Right forelimb (tissue), 1 donor: ENCODE results near the gene COQ2.
"Not testable (repeated sequence)": the region's sequence is repeated elsewhere in the genome, so short reads cannot be mapped to it uniquely, and the experiment has no call there.

Source experiments
- DNase-seq: peaks from one replicate; pipeline ENCODE4 v3.0.0-alpha.2; 2018

The COQ2 gene

DNA sequence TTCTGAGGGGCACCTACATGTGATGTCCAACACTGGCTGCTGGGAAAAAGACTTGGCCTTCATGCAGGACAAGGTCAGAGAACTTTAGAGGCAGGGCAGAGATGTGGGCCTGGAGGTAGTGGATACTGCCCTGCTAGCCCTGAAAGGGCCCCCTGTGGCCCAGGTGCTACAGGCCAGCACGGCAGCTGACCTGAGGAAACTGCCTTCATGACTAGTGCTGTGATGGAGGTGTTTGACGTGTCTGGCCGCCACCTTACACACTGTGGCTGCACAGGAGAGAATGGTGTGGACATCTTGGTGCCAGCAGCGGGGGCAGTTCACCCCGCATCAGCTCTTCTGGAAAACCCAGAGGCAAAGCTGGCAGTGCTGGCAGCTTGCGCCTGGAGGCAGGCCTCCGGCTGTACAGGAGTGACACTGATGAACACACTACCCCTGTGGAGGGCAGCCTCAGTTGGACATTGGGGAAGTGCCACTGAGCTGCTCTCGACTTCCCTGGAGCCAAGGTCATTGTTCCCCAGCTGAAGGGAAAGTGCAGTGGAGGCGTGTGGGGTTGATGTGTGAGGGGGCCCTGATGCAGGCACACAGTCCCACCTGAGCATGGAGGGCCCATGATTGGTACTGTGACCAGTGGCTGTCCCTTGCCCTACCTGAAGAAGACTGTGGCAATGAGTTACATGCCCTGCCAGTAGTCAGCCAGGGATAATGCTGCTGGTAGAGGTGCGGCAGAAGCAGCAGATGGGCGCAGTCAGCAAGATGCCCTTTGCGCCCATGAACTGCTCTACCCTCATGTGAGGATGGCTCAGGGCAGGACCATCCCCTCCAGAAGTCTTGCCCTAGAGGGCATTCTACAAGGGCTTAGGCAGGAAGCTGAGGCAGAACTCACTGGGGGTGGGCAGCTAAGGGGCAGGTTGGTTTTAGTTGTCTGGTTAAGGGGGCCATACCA lies 36.9 kb downstream of the COQ2 start:
- no peak for DNase-seq

DNA sequence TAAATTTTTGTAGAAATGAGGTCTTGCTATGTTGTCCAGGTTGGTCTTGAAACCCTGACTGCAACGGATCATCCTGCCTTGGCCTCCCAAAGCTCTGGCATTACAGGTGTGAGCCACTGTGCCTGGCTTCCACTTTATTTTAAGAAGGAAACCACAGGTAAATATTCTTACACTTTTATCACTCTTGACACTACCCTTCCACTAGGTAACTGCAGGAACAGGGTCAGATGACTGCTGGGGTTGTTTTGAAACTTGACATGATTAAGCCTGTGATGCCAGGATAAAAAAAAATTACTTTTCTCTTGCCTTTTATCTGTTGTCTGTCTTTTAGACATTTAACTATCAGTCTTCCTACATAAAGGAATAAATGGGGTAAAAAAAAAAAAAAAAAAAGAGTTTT lies 43.5 kb downstream of the COQ2 start:
- DNase-seq, result no peak

DNA sequence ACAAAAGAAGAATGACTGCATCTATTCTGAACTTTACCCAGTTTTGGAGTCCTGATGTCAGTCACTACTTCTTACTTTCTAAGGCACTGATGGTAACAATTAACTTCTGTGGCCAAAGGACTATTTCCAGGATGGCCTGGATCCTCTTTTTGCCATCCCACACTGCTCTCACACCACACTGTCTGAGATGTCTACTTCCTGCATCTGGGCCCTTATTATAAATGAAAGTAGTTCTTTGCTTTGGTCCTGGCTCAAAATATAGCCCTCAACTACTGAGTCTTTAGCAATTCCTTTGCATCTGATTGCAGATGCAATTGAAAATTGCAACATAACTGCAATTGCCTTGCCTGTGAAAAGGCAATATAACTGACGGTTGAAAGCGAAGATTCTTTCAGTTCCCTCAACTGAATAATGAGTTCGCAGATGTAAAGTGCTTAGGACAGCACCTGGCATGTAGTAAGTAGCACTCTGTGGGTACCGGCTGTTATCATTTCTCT lies 44.2 kb downstream of the COQ2 start:
- no peak for DNase-seq

DNA sequence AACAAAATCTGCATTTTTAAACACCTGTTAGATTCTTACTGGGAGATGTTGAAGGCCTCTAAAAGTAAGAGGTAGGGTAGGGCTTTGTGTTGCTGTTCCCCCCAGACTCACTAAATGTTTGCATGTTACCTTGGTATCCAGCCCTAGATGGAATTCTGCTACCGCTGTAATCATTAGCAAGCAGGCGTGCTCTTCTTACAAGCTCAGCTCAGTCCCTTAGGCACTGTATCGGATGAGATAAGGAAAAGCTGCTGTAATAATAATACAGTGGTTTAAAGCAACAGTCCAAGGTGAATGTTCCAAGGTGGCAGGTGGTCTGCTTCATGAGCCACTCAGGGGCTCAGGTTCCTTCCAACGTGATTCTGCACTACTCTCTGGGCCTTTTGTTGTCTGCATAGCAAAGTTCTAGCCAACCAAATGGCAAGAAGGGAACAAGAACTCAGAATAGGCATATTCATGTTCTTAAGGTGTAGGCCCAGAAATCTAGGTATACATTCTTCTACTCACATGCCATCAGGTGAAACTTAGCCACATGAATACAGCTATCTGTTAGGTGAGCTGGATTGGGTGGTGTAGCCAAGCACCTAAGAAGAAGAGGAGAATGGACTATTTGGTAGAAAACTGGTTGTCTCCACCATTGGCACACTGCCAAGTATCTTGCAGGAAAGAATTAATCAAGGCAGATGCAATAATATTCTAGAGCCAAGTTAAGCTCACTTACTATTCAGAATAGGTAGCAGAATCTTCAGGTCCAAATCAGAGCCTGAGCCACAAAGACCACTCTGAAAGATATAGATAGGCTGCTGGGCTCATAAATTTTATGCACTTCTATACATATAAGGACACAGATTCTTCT lies 46.0 kb downstream of the COQ2 start:
- DNase-seq, result no peak

DNA sequence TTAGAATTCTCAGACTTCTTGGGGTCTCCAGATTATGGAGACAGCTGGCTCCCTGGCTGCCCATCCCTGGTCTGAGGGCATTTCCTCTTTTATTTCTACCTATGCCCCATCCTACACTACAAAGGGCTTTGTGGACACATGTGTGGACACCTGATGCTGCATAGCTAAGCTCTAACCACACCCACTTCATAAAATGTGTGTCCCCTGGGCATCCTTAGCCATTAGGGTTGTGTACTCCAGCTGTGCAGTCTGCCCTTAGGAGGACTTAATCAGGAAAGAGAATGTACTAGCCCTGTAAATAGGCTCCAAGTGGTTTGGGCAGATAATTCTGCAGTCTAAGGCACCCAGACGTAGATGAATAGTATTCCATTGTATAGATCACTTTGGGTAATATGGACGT lies 47.0 kb downstream of the COQ2 start:
- DNase-seq, result no peak

DNA sequence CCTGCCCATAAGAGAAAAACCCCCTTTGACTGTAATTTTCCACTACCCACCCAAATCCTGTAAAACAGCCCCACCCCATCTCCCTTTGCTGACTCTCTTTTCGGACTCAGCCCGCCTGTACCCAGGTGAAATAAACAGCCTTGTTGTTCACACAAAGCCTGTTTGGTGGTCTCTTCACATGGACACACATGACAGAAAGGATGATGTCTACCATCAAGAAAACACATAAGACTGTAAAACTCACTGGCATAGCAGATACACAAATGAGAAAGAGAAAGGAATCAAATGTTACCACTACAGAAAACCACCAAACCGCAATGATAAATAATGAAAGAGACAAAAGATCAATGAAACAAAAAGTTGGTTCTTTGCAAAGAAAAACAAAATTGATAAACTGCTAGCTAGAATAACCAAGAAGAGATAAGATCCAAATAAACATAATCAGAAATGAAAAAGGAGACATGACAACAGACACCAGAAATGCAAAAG lies 48.9 kb downstream of the COQ2 start:
- not testable (repeated sequence) for DNase-seq

DNA sequence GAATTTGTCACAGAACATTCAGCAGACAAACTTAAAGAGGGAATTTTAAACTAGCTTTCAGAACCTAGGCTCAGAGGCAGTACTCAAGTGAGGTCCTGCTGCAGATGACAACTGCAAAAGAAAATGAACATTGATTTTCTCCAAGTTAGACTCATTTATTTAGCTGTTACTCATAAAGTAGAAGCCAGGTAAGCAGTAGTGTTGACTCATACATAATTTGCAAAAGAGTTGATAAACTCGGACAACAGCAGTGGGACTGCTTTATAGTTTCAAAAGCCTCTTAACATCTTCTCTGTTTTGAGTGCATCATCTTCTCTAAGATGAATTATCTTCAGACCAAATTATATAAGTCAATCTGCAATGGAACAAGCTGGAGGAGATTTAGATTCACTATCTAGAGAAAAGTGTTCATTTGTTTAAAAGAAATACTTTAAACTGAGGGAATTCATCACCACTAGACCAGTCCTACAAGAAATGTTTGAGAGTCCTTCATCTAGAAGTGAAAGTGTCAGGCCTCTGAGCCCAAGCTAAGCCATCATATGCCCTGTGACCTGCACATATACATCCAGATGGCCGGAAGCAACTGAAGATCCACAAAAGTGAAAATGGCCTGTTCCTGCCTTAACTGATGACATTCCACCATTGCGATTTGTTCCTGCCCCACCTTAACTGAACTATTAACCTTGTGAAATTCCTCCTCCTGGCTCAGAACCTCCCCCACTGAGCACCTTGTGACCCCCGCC lies 49.5 kb downstream of the COQ2 start:
- DNase-seq, result no peak

DNA sequence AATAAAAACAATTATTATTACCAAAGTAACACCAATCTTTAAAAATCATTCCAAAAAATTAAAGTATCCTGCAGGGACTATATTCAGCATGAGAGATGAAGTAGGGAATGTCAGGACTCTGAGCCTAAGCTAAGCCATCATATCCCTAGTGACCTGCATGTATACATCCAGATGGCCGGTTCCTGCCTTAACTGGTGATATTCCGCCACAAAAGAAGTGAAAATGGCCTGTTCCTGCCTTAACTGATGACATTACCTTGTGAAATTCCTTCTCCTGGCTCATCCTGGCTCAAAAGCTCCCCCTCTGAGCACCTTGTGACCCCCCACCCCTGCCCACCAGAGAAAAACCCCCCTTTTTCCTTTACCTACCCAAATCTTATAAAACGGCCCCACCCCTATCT lies 50.2 kb downstream of the COQ2 start:
- DNase-seq, result not testable (repeated sequence)

DNA sequence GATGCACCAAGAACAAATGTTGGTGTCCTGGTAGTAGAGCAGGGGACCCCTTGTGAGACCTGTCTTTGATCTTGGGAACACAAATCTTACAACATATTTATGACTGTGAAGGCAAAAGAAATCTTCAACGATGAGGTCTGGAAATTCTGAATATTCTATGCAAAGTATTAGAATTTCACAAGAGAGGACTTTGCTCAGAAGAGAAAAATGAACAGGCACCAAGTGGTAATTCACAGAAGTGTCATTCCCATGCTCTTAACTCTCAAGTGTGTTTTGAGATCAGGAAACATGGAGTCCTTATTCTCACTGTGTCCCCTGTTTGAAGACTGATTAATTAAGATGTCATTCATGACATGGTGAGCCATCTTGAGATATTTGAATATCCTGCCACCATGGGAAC lies 52.5 kb downstream of the COQ2 start:
- DNase-seq, result no peak

DNA sequence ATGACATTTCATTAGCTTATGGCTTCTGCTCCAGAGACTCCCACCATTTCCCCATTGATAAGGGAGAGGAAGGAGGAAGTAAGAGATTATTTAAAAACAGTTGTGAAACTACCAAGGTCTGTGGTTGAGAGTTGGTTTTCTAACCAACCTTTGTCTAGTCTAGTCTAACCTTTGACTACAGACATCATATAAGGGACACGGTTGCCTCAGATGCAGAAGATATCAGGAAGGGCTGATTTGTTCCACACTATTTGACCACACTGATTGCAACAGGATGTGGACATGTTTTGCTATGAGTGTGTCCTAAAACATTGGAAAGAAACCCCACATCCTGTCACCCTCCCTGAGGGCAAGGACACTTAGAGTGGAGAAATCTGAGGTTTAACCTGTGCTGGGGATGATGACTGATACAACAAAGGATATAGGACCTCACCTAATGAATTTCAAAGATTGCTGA lies 53.0 kb downstream of the COQ2 start:
- no peak for DNase-seq

DNA sequence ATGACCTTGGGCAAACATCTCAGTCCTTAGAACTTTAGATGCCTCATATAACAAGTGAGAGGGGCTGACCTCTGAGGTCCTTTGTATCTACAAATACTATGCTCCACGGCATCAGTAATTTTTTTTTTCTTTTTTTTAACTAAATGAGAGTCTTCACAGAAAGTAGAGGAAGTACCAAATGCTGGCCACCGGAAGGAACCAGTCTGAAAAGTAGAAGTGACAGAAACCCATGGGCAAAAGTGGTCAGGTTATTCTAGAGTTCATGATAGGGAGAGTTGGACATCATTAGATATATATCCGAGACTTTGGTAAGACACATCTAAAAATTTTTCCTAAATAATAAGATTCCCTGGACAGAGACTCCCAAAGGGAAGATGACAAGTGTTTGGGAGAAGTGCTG lies 53.7 kb downstream of the COQ2 start:
- DNase-seq, result no peak

DNA sequence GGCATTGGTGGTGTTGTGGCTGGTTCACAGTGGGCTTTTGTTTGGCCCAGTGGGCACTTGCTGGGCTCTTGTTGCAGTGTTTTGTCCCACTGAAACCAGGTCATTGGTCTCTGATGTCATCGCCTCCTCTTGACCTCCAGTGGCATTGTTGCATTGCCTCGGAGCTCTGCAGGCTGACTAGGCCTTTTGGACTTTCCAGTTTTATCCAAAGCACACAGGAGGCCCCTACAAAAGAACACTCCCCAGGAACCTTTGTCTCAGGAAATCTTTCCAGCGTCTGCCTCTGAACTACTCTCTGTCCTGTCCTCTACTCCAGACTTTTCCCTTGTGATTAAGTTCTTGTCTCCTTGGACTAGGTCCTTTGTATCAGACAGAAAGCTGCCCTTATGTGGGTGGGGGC lies 54.8 kb downstream of the COQ2 start:
- DNase-seq, result no peak

DNA sequence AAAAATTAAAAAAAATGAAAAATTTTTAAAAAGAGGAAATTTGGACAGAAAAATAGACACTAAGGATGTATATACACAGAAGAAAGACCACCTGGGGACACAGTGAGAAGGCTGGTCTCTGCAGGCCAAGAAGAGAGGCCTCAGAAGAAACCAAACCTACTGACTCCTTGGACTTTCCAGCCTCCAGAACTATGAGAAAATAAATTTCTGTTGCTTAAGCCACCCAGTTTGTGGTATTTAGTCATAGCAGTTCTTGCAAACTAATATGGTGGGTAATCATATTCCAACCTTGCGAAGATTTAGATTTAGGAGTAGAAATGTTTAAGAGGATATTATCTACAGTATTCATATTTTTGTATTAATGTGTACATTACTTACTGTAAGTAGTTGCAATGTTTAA lies 56.4 kb downstream of the COQ2 start:
- no peak for DNase-seq

DNA sequence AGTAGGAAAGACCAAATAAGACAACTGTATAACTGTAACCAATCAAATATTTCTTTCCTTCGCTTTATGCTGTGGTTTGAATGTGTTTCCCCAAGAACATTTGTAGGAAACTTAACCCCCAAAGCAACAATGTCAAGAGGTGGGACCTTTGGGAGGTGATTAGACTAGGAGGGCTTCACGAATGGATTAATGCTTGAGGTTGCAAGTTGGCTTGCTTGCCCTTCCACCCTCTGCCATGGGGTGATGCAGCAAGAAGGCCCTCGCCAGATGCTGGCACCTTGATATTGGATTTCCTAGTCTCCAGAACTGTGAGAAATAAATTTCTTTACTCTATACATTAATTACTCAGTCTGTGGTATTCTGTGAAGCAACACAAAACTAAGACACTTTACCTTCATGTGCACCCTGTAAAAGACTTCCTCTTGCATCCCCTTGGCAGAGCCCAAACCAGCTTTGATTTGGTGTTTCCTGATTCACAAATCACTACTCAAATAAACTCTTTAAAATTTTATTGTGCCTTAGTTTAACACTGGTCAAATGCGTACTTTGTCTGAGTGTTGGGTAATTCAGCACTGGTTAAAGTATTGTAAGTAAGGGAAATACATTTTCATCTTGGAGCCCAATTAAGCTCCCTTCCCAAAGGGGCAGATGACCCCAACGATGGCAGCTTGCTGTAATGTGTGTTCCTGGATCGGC lies 59.9 kb downstream of the COQ2 start:
- no peak for DNase-seq

DNA sequence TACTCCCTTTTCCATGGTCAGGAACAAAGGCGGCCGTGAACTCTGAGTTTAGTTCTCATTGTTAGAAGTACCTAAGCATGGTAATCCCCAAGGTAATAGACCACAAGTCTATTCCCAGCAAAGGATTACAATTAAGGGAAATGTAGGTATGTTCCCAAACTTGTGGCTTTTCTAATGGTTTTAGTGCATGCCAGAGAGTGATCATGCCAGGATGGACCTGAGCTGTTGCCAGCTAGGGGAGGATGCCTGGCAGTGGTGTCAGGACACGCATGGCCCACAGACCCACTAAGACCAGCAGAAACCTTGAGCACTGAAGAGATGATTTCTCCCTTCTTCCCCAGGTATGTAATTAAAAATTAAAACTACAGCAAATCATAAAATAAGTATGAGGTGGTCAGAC lies 60.8 kb downstream of the COQ2 start:
- DNase-seq, result no peak

DNA sequence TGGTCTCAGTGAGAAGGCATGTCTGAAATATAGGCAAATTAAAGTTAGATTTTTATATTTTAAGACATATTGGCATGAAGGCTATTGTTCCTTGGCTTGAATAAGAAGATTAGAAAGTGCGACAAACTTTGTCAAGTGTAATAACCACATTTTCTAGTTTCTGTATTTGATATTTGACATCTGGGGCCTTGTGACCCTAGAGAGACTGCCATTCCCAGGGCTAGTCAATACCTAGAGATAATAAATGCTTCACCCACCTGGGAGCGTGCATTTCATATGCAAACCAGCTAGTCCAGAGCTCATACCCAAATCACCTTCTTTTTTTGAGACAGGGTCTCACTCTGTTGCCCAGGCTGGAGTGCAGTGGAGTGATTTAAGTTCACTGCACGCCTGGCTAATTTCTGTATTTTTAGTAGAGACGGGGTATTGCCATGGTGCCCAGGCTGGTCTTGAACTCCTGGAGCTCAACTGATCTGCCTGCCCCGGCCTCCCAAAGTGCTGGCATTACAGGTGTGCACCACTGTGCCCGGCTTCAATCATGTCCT lies 62.6 kb downstream of the COQ2 start:
- DNase-seq, result no peak

DNA sequence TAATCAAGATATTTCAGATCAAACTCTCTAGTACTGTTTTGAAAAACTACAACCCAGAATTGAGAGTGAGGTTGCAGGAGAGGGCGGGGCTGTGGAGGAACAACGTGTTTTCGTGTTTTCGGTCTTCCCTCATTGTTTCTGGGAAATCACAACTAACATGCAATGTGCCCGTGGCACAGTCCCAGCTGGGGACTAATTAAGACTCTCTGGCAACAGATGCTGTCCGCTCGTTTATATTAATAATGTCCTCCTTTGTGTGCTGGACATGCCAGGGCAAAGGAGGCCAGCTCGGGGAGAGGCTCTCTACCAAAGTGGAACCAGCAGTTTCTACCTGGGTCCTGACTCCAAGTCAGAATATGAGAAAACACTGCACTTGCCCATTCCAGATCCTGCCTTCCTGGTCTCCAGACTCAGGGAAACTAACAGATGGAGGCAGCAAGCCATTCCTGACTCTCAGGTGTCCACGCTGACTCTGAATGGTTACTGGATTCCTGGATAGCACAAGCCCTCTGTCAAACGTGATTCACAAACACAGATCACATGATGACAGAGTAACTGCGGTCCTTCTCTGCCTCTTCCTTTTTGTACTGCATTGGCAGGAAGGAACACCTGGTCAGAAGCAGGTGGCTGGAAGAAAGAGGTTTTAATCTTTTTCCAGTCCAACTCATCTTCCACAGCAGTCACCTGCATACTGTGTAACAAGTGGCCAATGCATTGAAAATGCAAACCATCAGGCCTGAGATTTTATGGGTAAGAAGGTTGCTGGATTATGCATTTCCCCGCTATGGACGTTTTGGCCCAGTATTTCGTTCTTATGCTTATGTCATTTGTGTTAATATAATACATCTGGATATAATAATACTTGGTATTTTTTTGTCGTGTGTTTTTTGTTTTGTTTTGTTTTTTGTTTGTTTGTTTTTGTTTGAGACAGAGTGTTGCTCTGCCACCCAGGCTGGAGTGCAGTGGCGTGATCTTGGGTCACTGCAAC lies 65.0 kb downstream of the COQ2 start:
- DNase-seq, result no peak

DNA sequence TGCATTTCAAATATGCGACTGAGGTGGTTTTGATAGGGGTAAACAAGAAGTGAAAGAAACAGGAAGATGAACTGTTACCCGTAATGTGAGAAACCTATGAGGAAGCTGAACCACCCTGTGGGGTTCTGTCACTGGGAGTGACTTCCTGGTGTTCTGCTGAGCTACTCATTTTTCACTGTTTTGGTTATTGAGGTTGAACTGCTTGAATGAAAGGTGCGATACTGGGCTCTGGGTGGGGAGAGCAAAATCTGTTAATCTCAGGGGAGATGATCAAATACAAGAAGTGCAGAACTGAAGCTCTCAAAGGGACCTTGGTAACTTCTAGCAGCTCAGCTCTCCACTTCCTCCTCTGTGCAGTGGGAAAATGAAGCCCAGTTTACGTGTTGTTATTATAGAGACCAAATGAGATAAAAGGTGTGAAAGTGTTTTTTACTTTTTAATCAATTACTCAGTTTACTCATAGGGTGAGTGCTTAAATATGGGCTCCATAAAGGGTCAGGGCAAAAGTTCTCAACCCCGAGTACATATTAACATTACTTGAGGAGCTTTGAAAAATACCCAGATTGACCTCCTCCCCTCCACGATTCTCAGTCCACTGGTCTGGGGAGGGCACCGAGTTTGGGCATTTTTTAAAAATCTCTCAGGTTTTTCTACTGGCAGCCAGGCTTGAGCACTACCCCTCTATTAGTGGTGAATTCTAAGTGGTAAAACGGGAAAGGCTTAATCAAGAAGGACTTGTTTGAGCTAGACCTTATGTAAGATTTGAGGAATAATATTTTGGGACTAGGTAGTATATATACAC lies 66.7 kb downstream of the COQ2 start:
- DNase-seq, result no peak

DNA sequence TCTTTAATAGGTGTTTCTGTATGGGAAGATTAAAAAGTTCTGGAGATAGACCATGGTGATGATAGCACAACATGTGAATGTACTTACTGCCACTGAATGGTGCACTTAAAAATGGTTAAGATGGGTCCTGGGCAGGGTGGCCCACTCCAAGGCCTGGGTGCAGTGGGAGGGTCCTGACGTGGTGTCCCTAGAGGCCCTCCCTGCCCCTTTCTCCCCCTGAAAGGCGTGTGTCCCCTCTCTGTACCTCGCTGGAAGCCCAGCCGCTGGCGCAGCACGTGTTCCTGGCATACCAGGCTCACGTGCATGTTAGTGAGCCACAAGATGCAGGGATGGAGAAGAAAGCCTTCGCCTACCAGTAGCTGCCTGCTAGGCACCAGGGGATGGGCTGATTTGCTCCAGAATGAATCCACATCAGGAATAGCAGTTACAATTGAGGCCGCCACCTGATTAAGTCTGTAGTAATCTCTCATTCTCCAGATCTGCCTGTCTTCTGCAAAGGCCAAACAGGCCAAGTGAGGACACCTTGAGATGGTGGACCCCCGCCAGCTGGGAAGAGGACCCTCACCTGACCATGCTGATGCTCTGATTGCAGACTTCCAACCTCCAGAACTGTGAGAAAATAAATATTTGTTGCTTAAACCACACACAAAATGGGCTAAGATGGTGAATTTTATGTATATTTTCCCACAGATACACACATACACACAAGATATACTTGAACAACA lies 67.5 kb downstream of the COQ2 start:
- no peak for DNase-seq
